GDM1 (cell line): ENCODE measurements around the gene RHBDD3.
"Not testable (repeated sequence)": the region's sequence is repeated elsewhere in the genome, so short reads cannot be mapped to it uniquely, and the experiment has no call there.

ENCODE experiments used
- DNase-seq: peaks from one replicate; lab custom pipeline; 2025; lab: John Stamatoyannopoulos, UW

Gene RHBDD3

DNA sequence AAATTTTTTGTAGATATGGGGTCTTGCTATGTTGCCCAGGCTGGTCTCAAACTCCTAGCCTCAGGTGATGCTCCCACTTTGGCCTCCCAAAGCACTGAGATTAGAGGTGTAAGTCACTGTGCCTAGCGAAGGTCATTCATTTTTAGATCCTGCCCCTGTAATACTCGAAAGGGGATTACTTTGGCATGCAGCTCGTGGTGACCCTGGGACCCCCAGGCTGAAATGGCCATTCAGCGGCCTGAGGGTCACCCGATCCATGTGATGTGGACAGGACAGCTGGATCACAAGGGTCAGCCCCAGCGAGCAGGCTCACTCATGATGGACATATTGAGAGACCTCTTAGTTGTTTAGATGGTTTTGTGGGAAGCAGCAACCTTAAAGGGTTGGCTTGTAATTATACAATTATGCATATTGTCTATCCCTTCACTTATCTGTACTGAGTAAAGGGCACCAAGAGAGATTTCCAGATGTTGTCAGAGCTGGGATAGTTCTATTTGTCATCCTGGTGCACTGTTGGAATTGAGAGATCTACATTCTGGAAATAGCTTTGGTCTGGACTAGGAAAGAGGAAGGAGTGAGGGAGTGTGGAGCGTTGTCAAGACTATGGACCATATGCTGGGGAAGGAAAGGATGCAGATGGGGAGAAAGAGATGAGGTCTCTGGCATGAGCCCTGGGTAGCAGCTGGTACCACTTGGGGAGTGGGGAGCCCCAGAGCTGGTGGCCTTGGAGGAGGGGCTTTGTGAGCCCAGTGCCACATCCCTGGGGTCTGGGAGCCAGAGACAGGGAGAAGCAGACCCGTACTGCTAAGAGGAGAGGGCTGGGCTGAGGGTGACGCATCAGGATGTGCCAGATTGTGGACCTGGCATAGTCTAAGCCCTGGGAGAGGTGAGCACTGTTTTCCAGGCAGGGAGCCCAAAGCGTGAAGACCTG is 15.5 kb downstream of the RHBDD3 start:
- DNase-seq = no peak

- DNase-seq = no peak
Measured at GRCh38 chr22:29251265-29251664, 16.5 kb downstream of the RHBDD3 start.

GRCh38 chr22:29247891-29248290 is 19.9 kb downstream of the RHBDD3 start:
- not testable (repeated sequence) for DNase-seq

- DNase-seq = peak; percentile 36
Measured at GRCh38 chr22:29245626-29246385, 22.0 kb downstream of the RHBDD3 start.

DNA sequence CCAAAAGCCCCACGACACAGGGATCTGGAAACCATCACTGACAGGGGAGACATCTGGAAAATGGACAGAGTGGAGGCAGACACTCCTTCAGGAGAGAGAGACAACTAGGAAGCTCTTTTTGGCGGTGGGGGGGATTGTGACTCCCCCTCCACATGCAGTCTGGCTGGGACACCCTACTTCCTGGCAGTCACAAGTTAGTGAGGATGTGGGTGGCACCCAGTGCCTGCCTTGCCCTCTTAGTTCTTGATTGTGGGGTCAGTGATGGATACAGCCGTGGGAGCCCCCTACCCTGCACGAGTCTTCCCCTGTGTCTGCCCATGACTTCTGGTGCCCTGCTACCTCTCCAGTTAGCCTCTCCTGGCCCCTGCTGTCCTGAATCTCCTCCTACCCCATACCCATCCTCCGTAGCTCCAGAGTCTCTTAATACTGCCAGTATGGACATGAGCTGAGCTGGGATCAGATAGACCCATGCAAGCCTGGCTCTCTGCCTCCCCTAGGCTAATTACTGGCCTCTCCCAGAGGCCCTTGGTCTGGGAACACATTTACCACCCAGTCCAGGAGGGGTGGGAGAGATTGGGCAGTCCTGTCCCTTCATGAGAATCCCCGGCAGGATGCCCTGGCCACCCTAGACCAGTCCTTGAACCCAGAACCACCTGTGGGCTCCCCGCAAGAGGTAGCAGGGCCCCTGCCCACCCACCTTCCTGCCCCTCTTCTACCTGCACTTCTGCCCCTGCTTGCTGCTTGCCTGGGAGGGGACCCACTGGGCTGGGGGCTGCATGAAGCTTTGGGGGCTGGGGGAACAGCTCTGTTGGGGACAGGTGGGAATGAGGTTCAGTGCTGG is 22.8 kb downstream of the RHBDD3 start:
- no peak for DNase-seq

DNA sequence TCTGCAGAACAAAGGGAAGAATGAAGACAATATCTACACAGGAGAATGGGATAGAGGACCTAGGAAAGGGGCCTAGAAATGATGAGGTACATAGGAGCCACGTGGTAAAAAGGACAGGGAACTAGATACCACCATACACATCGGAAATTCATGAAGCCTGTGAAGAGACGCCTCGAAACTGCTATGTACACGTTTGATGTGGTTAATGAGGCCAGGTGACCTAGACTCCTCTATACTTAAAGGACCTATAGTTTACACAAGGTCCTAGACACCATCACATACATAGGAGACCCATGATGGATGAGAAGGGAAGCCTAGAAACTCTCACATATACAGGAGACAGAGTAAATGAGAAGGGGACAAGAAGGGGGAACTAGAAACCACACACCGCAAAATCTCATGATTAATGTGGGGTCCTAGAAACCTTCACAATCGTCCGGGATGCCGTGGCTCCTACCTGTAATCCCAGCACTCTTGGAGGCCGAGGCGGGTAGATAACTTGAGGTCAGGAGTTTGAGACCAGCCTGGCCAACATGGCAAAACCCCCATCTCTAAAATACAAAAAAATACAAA is 23.8 kb downstream of the RHBDD3 start:
- DNase-seq = no peak

GRCh38 chr22:29240481-29240880 is 27.3 kb downstream of the RHBDD3 start:
- not testable (repeated sequence) for DNase-seq

- DNase-seq = no peak
Measured at GRCh38 chr22:29233277-29233877, 34.4 kb downstream of the RHBDD3 start.

- DNase-seq = no peak
Measured at GRCh38 chr22:29231971-29232959, 35.5 kb downstream of the RHBDD3 start.

GRCh38 chr22:29230972-29231875 is 36.6 kb downstream of the RHBDD3 start:
- no peak for DNase-seq

DNA sequence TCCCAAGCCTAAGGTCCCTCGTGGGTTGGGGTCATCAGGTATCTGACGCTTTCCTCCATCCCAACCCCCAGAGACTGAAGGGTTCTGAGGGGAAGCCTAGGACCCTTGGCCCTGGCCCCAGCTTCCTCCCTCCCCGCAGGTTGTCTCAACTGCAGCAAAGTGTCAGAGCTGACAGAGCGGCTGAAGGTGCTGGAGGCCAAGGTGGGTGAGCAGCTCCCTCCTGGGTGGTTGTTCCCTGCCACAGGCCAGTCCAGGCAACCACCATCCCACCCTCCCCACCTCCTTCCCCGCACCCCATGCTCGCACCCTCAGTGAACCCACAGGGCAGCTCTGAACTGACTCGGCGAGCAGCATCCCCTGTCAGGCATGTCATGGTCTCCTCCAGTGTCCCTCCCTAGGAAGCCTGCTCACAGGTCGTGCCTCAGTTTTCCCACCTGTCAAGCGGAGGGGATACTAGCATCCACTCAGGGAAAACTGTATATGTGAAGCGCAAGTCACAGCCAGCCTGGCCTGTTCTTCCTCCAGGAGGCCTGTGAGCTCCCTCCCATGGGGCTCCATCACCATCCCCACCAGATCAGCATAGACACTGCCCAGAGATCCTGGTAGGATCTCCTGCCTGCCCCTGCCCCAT is 41.3 kb downstream of the RHBDD3 start:
- DNase-seq = no peak

DNA sequence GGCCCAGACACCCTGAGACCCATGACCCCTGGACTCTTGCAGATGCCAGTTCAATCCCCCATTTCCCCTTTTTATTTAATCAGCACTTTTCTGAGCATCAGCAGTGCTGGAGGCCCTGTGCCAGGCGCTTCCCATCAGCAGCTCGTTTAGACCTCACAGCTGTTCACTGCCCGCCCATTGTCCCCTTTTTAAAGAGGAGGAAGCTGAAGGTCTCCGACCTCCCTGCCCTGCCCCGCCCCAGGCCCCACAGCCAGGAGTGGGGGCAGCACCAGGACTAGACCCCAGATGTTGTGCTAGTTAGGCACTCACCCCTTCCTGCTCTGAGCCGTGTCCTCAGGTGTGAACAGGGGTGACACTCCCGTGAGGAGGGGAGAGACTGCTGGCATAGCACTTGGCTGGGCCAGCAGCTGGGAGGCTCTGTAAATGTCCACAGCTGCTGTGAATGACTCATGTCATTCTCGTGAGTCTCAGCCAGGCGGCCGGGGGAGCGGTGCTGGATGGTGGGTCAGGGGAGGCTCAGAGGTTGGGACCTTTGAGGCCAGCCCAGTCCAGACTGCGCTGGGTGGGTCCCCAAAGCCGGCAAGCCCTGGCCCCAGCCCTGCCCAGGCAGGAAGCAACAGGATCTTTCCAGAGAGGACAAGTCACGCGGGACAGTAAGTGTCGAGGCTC is 42.2 kb downstream of the RHBDD3 start:
- DNase-seq = no peak

DNA sequence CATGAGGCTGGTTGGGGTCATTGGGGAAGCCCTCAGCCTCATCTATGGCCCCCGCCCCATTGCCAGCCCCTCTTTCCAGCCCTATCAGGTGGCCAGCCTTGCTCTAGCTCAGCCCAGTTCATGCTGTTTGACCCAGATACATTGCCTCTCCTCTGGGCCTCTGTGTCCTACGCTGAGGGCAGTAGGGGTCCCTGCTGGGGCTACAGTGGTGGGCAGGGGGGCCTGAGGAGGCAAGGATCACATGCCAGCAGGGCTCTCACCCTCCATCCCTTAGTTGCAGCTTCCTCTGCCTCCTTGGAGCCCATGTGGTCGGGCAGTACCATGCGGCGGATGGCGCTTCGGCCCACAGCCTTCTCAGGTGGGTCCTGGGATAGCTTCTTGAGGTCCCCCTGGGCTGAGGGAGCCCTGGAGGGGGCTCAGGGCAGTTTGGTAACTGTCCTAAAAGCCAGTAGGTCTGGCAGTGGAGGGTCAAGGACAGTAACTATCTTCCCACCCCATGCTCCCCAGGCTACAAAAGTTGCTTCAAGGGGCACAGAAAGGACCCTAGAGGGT is 42.8 kb downstream of the RHBDD3 start:
- DNase-seq = no peak

- DNase-seq = no peak
Measured at GRCh38 chr22:29224121-29224858, 43.5 kb downstream of the RHBDD3 start.

- no peak for DNase-seq
Measured at GRCh38 chr22:29219881-29220670, 47.7 kb downstream of the RHBDD3 start.

- not testable (repeated sequence) for DNase-seq
Measured at GRCh38 chr22:29219409-29219782, 48.4 kb downstream of the RHBDD3 start.
